Caco-2 (cell line): ENCODE data around the gene ATP10B. TPM values are rescaled to one million over a fixed set of nuclear protein-coding genes. Genes with fewer than 3 reads are reported as not detected.

Experiments
- BruUV-seq: library from RNA; stranded (reverse); fragments of 400-500 nt; replicated peaks from 2 replicates; lab custom pipeline; 2021; lab: Mats Ljungman, UMichigan
- CTCF ChIA-PET: fragments of 300-600 bp; sonication (Branson Sonifier 250); formaldehyde crosslinking; loops from one replicate; lab custom pipeline; 2022; ENCODE audit warnings: antibody characterized with exemption; lab: Charles Lee
- POLR2A ChIA-PET: fragments of 300-600 bp; sonication (Branson Sonifier 250); formaldehyde crosslinking; loops from one replicate; lab custom pipeline; 2022; ENCODE audit warnings: antibody characterized with exemption; lab: Charles Lee
- DNase-seq, 2 experiments: peaks; one replicate each; pipeline versions ENCODE4 v3.0.0 to v3.0.0-alpha.2; 2020 to 2022
- H3K27me3 ChIP-seq: replicated peaks from 2 replicates; pipeline ENCODE4 v1.6.0; 2011; ENCODE audit warnings: low read length; ENCODE audit not compliant: control insufficient read depth, insufficient read depth
- H3K36me3 ChIP-seq: 2 replicates; pipeline ENCODE4 v1.5.1; 2011; ENCODE audit warnings: low read length; ENCODE audit not compliant: control insufficient read depth, insufficient read depth
- H3K4me1 ChIP-seq: fragments of 250-450 bp; sonication (Bioruptor Pico); 2 replicates; pipeline ENCODE4 v1.5.1; 2020; ENCODE audit warnings: mild to moderate bottlenecking
- H3K4me3 ChIP-seq: 2 replicates; pipeline ENCODE4 v1.5.1; 2011; ENCODE audit warnings: low read depth, mild to moderate bottlenecking, control low read depth, low read length
- H3K9me3 ChIP-seq: fragments of 250-450 bp; sonication (Bioruptor Pico); 2 replicates; pipeline ENCODE4 v1.5.1; 2020; ENCODE audit warnings: mild to moderate bottlenecking, moderate library complexity
- H3K27ac Mint-ChIP-seq: one replicate; pipeline ENCODE4 v1.8.0; 2022; ENCODE audit warnings: mixed read lengths; ENCODE audit not compliant: unreplicated experiment
- H3K27me3 Mint-ChIP-seq: one replicate; pipeline ENCODE4 v1.8.0; 2022; ENCODE audit warnings: mixed read lengths; ENCODE audit not compliant: insufficient read depth, unreplicated experiment
- H3K36me3 Mint-ChIP-seq: one replicate; pipeline ENCODE4 v1.8.0; 2022; ENCODE audit warnings: mild to moderate bottlenecking, mixed read lengths; ENCODE audit not compliant: insufficient read depth, unreplicated experiment
- H3K4me1 Mint-ChIP-seq: one replicate; pipeline ENCODE4 v1.8.0; 2022; ENCODE audit warnings: low read depth, mixed read lengths; ENCODE audit not compliant: unreplicated experiment
- H3K4me3 Mint-ChIP-seq: one replicate; pipeline ENCODE4 v1.8.0; 2022; ENCODE audit warnings: mild to moderate bottlenecking, moderate library complexity, mixed read lengths; ENCODE audit not compliant: unreplicated experiment
- H3K9me3 Mint-ChIP-seq: one replicate; pipeline ENCODE4 v1.8.0; 2022; ENCODE audit warnings: mixed read lengths; ENCODE audit not compliant: unreplicated experiment
- CTCF ChIP-seq, 2 experiments: fragments of 200-600 bp in 1 of 2; IDR thresholded peaks; 1 replicate in 1 of 2; 2 replicates in 1 of 2; pipeline versions ENCODE4 v1.5.1 to v1.8.0; 2011 to 2022; ENCODE audit warnings: antibody characterized with exemption in 1 of 2, control low read depth in 1 of 2, inconsistent platforms in 1 of 2, low read depth in 1 of 2, low read length in 1 of 2, mild to moderate bottlenecking in 1 of 2, moderate library complexity in 1 of 2; ENCODE audit not compliant: insufficient read depth in 1 of 2, severe bottlenecking in 1 of 2, unreplicated experiment in 1 of 2
- intact Hi-C: fragments of 100-400 bp; cut with micrococcal nuclease; formaldehyde crosslinking; loops from one replicate; pipeline ENCODE4 v1.10.0; 2022; ENCODE audit not compliant: unreplicated experiment
- total RNA-seq: library from RNA; stranded (reverse); gene quantifications from 2 replicates; pipeline ENCODE4 v1.2.3, GENCODE V29; 2022

The ATP10B gene
- total RNA-seq, 1 experiment from 2014 or later, result 0.43 TPM

GRCh38 chr5:160805376-160805775 is 46.6 kb downstream of the ATP10B start:
- POLR2A ChIA-PET, result no interaction called here
- H3K36me3 Mint-ChIP-seq, result no peaks in the 10 kb centered on the region
- no peak for DNase-seq
- no peaks in the 10 kb centered on the region for H3K9me3 Mint-ChIP-seq
- no TSS peak for BruUV-seq
- Histone ChIP-seq H3K9me3 (no peaks in the 10 kb centered on the region), H3K4me1 (0 out of 2 replicates have a peak, but pooled peaks cover 7% of the 10 kb centered on the region), H3K4me3 (no peak overlapping the region), H3K27me3 (no peaks in the 10 kb centered on the region), H3K36me3 (no peaks in the 10 kb centered on the region)
- no peak overlapping the region for H3K4me3 Mint-ChIP-seq
- intact Hi-C loops, result loop anchor here (10.0 kb wide), 2 partner anchors 219 to 289 kb away; no protein-coding TSS in a partner anchor
- no peak for TF ChIP-seq CTCF (IDR thresholded peaks at IDR 0.05; ENCODE audit: insufficient read depth in 1 of 2, low read depth in 1 of 2, low read length in 1 of 2, severe bottlenecking in 1 of 2, unreplicated experiment in 1 of 2)
- H3K4me1 Mint-ChIP-seq, result peaks cover 10% of the 10 kb centered on the region
- H3K27me3 Mint-ChIP-seq, result no peaks in the 10 kb centered on the region
- CTCF ChIA-PET, result no interaction called here
- no peak overlapping the region for H3K27ac Mint-ChIP-seq

- Histone ChIP-seq H3K9me3 (no peaks in the 10 kb centered on the region), H3K4me1 (0 out of 2 replicates have a peak, but pooled peaks cover 10% of the 10 kb centered on the region), H3K36me3 (no peaks in the 10 kb centered on the region), H3K4me3 (no peak overlapping the region), H3K27me3 (no peaks in the 10 kb centered on the region)
- peak; percentile 22 to 41 for TF ChIP-seq CTCF (IDR thresholded peaks at IDR 0.05; ENCODE audit: insufficient read depth in 1 of 2, low read depth in 1 of 2, low read length in 1 of 2, severe bottlenecking in 1 of 2, unreplicated experiment in 1 of 2)
- Mint-ChIP-seq H3K4me3 (no peak overlapping the region), H3K36me3 (no peaks in the 10 kb centered on the region), H3K27me3 (no peaks in the 10 kb centered on the region), H3K9me3 (no peaks in the 10 kb centered on the region), H3K4me1 (peaks cover 10% of the 10 kb centered on the region), H3K27ac (no peak overlapping the region)
- BruUV-seq, result no TSS peak
- ChIA-PET POLR2A (no interaction called here), CTCF (no interaction called here)
- peak; percentile 38 to 44 for DNase-seq
- intact Hi-C loops, result loop anchor here (2.0 to 10.0 kb wide), 4 partner anchors 85 to 292 kb away; no protein-coding TSS in a partner anchor
Measured at GRCh38 chr5:160802592-160802991, 49.4 kb downstream of the ATP10B start.

- Mint-ChIP-seq H3K36me3 (no peaks in the 10 kb centered on the region), H3K9me3 (no peaks in the 10 kb centered on the region), H3K4me3 (no peak overlapping the region), H3K27me3 (no peaks in the 10 kb centered on the region), H3K4me1 (peaks cover 10% of the 10 kb centered on the region), H3K27ac (peak overlapping the region; percentile 31)
- no peaks in the 10 kb centered on the region for H3K27me3 ChIP-seq
- H3K9me3 ChIP-seq, result no peaks in the 10 kb centered on the region
- intact Hi-C loops, result loop anchor here (5.0 to 10.0 kb wide), 3 partner anchors 87 to 294 kb away; no protein-coding TSS in a partner anchor
- no peak for DNase-seq
- H3K4me3 ChIP-seq, result no peak overlapping the region
- no TSS peak for BruUV-seq
- H3K4me1 ChIP-seq, result 0 out of 2 replicates have a peak, but pooled peaks cover 10% of the 10 kb centered on the region
- ChIA-PET POLR2A (no interaction called here), CTCF (no interaction called here)
- no peak for TF ChIP-seq CTCF (IDR thresholded peaks at IDR 0.05; ENCODE audit: insufficient read depth in 1 of 2, low read depth in 1 of 2, low read length in 1 of 2, severe bottlenecking in 1 of 2, unreplicated experiment in 1 of 2)
- H3K36me3 ChIP-seq, result no peaks in the 10 kb centered on the region
Measured at GRCh38 chr5:160800375-160801275, 51.4 kb downstream of the ATP10B start.
